HG03469 (cell line): Measurements from ENCODE around the gene LAD1.

Source experiments
- ATAC-seq: cut with Tn5 transposase; IDR thresholded peaks from one replicate; pipeline ENCODE4 v1.9.1; 2021; ENCODE audit warnings: mild to moderate bottlenecking, moderate library complexity, moderate number of reproducible peaks; ENCODE audit not compliant: unreplicated experiment

Gene LAD1

DNA sequence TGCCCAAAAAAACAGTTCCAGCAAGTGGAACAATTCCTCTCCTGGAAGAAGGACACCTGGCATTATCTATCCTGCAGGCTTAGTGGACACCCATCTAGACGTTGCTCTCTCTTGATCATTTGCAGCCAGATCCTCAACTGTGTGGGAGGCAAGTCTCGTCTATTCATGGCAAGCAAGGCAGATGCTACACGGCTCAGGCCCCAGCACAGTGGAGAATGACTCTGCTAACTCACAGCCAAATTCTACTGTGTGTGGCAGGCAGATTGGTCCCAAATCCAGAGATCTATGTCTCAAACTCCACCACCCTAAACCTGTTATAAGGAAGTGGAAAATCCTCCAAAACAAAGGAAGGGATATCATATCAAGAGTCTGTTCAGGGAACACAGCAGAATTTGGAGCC lies 28.6 kb downstream of the LAD1 start:
- no peak for ATAC-seq

DNA sequence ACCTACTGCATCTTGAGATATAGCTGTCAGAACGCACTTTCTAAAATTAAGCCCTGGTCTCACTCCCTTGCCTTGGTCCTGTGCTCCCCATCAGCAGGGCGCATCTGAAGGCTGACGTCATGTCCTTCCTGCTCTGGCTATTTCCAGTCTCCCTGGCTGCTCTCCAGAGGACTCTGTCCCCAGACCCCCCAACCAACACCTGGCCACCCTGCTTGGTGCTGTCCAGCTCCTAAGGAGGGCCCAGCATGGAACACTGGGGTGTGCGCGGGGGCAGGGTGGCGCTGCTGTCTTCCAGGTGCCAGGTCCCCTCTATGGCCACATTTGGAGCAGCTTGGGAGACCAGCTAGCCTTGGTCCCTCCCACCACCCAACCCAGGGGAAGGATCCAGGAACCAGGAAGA lies 29.9 kb downstream of the LAD1 start:
- ATAC-seq, result no peak

DNA sequence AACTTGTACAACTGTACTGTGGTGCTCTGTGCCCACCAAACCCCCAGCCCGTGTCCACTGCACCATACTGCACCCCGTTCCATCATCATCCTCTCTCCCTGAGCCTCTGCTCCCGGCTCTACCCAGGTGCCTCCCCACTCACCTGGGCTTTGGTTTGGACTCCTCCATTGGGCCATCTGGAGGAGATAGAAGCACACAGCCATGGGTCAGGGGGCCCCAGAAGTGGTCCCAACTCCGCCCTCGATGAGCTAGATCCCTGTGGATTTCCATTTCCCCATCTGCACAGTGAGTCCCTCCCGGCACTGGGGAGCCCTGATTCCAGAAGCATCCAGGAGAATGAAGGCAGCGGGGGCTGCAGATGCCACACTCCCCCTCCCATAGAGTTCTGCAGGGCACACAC lies 32.4 kb downstream of the LAD1 start:
- no peak for ATAC-seq

DNA sequence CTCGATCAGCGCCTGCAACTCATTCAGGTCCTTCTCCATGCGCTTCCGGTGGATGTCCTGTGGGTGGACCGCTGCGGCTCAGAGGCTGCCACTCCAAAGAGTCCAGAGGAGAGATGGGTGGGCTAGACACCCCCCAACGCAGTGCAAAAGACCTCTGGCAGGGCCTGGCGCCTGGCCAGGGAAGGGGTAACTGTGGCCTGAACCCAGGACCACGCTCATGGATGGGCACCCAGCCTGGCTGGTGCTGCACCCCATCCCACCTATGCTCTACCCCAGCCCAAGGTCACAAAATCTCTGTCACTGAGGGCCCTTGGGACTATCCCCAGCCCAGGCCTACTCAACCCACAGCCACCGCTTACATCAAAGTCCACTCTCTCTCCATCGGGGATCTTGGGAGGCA lies 33.9 kb downstream of the LAD1 start:
- ATAC-seq, result no peak

DNA sequence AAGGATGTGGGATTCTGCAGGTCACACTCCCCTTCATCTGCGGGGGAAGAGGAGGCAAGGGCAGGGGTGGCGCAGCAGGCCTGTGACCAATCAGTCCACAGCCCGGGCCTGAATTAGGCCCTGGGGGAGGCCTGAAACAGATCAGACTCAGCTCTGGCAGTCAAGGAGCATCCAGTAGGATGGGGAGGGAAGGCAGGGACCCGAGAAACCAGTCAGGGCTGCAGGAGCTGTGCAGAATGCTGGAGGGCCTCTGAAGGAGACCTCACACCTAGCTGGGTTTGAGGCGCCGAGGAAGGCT lies 34.4 kb downstream of the LAD1 start:
- ATAC-seq, result no peak

DNA sequence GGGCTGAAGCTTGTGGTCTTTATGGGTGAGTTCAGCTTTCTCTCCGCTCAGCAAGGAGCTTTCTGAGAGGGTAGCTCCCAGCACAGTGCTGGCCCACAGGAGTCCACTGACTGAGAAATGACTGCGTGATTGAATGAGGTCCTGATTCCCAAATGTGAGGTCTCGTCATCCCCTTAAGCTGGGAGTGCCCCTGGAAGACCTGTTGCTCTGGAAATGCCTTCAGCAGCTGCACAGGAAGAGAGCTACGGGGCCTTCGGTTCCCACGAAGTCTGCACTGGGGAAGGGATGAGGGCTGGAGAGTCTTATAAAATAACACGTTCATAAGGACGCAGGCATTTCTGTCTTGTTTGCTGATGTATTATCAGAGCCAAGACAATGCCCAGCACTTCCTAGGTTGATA lies 35.7 kb downstream of the LAD1 start:
- no peak for ATAC-seq

DNA sequence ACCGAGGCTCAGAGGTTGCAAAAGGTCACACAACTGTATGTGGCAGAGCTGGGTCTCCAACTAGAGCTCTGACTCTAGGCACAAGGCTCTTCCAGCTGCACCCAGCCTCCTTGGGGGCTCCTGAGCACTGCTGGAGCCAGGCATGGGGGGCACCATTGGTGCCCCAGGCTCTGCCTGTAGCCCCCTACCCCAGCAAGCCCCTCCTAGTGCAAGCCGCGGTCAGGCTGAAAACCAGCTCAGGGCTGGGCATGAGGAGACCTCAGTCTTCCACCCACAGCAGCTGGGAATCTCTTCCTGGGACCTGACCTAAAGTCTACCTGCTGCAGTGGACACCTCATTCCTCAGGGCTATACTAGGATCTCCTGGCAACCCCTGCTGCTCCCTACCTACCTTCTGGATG lies 36.2 kb downstream of the LAD1 start:
- ATAC-seq, result no peak

DNA sequence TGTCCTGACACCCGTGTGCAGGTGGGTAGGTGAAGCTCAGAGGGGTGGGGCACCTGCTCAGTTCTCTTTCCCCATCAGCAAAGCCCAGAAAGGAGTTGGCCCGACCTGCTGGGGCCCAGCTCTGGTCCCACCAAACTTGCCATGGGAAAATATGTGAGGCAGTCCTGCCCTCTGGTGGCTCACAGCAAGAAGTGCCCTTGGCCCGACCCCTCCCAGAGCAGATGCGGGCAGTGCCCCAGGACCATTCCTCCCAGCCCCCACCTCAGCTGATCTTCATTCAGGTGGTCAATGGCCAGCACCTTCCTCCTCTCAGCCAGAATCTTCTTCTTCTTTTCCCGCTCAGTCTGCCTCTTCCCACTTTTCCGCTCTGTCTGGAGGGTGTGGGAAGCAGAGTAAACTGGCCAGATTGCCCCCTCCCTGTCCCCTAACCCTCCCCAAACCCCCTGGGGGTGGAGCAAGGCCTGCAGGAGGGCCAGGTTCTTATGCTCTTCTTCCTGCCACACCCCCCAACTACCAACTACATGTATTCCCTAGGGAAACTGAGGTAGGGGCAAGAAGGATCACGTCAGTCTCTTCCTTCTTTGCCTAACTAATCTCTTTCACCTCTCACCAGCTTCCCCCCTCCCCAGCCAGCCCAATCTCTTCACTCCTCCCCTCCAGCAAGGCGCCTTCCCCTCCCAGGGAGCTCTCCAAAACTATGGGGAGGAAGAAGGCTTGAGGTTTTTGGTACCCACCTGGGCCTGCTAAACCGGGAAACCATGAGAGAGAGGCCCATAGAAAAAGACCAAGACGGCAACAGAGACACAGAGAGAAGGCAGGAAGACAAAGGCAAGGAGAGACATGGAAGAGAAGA lies 37.2 kb downstream of the LAD1 start:
- no peak for ATAC-seq

DNA sequence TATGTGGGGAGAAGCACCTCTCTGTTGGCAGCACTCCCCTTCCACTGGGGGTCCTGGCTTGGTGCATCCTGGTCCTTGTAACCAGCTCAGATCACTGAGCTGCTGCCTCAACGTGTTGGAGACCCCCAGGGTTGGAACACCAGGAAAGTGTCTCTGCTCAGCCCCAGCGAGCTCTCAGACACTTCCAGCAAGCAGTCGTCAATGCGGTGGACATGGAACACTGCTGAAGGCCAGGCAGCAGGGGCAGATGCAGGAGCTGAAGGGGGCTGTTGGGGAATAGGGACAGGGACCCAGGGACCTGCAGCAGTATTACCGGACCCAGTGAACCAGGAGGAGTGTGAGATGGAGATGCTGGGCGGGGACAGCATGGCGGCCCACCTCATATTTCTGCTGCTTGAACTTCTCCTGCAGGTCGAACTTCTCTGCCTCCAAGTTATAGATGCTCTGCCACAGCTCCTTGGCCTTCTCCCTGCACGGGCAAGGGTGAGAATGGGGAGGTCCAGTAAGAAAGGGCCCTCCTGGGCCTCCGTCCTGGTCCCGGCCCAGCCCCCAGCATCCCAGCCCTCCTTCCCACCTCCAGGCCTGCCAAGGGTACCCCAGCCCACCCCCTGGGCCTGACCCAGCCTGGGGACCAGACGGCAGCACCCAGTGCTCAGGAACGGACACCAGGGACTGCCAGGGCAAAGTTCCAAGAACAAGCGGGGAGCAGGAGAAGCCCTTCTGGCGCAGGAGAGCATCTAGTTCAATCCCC lies 38.0 kb downstream of the LAD1 start:
- ATAC-seq, result no peak

DNA sequence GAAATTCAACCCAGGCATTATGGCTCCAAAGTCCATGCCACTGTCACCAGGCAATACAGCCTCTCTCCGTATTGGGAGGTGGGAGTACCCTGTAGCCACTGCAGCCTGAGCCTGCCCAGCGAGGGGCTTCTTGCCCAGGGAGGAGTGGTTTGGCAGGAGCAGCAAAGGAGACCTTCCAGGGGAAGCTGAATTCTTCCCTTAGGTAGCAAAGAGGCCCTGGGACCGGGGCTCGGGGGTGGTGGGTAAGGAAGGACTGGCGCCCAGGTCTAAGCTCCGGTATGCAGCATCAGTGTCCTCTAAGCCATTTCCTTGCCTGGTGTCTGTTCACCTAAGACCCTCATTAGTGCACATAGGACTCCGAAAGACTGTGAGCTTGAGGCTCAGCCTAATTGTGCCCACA lies 38.6 kb downstream of the LAD1 start:
- ATAC-seq, result no peak

DNA sequence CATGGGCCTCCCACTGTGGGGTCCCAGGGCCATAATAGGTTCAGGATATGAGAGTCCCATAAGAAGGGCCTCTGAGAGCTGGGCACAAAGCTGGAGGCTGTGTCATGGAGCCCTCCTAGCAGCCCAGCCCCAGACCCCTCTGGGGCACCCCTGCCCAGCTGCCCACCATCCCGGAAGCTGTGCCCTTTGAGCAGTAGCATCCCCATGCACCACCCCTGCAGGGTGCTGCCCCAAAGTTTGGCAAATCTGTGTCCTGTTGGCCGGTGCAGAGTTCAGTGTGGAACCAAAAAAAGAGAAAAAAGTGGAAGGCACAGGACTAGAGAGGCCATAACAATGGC lies 39.3 kb downstream of the LAD1 start:
- ATAC-seq, result no peak

DNA sequence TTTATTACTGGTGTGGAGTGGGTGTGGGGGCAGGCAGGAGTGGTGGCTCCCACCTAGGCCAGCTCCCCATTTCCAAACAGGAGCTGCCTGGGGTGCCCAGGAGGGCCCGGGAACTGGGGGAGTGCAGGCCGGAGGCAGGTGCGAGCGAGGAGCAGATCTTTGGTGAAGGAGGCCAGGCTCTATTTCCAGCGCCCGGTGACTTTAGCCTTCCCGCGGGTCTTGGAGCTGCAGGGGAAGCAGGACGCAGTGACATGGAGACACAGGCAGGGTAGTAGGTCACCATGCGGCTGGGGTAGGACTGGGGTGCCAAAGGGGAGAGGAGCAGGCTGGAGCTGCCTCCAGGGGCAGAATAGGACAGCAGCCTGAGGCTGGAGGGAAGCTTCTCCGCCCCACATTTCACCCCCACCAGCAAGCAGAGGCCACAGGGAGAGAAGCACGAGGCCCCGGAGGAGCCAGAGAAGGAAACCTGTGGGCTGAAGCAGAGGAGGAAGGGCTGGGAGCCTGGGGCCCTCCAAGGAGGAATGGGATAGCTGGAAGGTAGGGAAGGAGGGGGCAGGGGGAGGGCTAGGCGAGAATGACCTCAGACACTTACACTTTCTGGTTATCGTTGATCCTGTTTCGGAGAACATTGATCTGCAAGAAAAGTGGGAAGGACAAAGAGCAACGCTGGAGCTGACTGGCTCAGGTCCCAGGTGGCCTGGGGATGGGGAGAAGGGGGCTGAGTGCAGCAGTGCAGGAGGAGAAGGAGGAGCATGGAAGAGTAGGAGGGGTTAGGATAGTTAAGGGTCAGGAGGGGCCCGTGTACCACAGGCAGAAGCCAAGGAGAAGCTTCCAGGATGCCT lies 39.9 kb downstream of the LAD1 start:
- no peak for ATAC-seq

DNA sequence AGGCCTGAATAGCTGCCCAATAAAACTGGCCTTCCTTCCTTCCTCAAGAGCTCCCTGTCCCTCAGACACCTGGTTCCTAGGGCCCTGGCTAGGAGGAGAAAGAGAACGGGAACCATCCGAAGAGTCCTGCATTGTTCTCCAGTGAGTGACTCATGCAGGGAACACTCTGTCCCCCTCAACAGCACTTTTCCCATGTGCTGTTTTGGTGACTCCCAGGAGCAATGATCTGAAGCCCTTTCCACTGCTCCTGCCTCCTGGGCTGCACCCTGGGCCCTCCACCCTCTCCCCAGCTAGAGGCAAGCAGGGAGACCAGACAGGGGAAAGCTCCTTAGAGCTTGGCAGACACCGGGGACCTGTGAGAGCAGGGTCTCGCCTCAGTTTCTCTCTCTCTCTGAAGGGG lies 40.5 kb downstream of the LAD1 start:
- ATAC-seq, result no peak

DNA sequence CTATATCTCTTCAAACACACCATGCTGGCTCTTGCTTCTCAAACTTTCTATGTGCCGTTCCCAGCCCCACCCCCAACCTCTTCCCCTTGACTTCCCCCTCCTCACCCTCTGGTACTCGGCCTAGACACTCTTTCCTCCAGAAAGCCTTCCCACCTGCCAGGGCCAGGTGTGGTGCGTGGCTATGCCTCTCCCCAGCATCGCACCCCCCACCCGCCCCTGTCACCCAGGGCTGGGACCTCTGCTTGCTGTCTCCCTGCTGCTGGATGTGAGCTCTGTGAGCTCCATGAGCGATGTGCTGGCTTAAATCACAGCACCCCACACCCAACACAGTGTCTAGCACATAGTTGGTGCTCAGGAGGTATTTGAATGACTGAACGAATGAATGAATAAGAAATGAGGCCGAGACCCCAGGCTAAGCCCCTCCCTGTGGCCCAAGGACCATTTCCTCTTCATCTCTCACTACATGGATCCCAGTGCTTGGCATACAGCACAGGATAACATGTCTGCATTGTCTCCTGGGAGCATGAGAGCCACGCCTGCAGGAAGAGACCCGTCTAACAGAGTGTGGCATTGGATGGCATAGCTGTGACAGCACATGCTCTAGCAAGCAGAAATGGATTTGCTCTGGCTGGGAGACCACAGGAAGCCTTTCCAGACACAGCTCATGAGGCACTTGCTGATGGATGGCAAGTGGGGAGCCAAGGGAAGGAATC lies 41.3 kb downstream of the LAD1 start:
- ATAC-seq, result no peak

DNA sequence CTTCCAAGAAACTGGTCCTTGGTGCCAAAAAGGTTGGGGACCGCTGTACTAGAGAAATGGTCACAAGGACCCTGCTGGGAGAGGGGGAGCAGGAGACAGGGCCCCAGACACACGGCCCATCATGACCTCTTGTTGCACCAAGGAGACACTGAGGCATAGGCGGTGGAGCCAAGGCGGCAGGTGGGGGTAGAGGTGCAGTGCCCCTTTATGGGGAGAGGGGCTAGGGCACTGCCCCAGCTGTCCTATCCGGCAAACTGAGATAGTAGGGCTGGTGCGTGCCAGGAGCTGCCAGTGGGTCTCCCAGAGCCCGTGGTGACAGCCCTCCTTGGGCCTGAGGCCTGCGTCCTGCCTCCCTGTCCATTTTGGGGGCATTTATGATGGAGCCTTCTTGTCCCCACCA lies 41.9 kb downstream of the LAD1 start:
- no peak for ATAC-seq

DNA sequence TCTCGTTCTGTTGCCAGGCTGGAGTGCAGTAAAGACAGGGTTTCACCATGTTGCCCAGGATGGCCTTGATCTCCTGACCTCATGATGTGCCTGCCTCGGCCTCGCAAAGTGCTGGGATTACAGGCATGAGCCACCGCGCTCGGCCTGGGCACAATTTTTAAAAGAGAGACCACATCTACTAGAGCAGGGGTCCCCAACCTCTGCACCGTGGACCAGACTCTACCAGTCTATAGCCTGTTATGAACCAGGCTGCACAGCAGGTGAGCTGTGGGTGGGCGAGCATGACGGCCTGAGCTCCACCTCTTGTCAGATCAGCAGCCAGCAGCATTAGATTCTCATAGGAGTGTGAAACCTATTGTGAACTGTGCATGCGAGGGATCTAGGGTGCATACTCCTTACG lies 42.4 kb downstream of the LAD1 start:
- no peak for ATAC-seq

DNA sequence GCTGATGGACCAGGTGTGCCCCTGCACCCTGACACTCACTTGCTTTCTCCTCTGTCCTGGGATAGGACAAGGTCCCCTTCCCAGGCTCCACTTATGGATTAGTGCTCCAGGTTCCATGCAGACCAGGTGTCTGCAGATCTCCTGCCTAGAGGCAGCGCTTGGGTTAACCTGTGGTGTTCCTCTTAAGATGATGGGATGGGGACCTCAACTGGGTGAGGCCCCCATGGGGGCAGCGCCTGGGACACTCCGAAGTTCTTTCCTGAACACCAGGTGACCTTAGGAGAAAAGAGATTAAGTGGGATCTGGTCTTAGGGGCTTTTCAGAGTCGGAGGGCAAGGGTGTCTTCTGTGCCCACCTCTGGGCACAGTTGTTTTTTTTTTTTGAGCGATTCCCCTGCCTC lies 42.9 kb downstream of the LAD1 start:
- no peak for ATAC-seq

DNA sequence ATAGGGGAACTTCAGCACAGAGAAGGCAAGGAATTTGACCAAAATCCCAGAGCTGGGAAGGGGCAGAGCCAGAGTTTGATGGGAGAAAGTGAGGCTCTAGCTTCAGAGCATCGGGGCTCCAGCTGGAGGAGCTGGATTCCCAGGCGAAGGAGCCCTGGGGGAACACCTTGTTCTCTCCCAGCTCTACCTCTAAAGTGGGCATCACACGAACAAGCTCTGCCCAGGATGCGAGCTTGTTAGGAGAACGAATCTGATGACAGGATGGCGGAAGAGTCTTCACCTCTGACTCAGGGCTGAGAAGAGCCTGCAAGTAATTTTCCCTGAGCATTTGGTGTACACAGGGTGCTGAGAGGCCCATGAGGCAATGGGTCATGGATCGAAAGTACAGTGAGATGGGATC lies 43.7 kb downstream of the LAD1 start:
- ATAC-seq, result no peak

DNA sequence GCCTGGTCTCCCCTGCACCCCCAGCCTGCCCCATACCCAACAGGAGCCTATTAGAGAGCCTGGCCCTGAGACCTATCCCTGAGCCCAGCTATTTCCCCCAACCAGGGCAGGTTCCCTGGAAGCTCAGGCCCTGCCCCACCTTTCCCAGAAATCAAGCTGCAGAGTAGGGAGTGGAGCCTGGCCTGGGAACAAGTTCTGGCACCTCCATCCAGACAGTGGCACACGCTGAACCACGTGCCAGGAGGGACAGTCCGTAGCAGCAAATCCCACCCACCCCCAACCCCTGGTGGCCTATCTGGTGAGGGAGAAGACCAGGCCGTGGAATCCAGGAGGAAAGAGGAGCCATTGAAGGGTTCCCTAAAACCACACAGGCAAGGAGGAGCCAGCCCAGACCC lies 44.2 kb downstream of the LAD1 start:
- no peak for ATAC-seq

DNA sequence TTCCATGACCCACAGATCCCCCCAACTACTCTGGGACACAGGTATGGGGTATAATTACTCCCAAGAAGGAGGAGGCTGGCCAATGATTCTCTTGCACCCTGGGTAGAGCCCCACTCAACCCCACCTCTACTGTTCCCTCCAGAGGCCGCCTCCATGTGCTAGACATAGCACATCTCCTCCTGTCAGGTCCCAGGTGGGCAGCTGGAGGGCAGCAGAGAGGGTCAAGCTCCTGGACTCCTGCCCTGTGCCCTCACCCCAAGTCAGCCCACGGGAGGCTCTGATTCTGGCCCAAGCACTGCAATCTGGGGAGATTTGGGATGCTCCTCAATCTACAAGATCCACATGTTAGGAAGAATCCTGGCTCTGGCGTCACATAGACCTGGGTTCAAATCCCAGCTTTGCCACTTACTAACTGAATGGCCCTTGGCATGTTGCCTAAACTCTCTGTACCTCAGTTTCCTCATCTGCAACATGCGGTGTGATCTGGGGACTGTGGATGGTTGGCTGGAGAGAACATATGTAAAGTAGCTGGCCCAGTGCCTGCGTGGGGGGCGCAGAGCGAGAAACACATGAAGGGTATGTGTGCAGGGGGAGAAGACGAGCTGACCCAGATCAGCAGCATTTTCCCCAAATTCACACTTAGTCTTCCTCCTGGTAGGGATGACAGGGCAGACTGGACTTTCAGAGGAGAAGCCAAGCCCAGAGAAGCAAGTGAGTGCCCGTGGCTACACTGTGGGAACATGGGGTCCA lies 44.8 kb downstream of the LAD1 start:
- ATAC-seq, result no peak
